PC-3 (cell line): ENCODE results near the gene BACH2. TPM values are rescaled to one million over a fixed set of nuclear protein-coding genes. Genes with fewer than 3 reads are reported as not detected.

ENCODE experiments used
- ATAC-seq: fragments of 200-7000 bp; cut with Tn5 transposase; 2 replicates; pipeline ENCODE4 v1.9.1; 2020; ENCODE audit warnings: mild to moderate bottlenecking, moderate library complexity
- BruUV-seq: library from RNA; stranded (reverse); fragments of 400-500 nt; replicated peaks from 2 replicates; lab custom pipeline; 2021; lab: Mats Ljungman, UMichigan
- CTCF ChIA-PET: fragments of 300-600 bp; sonication (Branson Sonifier 250); formaldehyde crosslinking; loops from one replicate; lab custom pipeline; 2022; ENCODE audit warnings: antibody characterized with exemption; lab: Charles Lee
- POLR2A ChIA-PET: fragments of 300-600 bp; sonication (Branson Sonifier 250); formaldehyde crosslinking; loops from one replicate; lab custom pipeline; 2022; ENCODE audit warnings: antibody characterized with exemption; ENCODE audit not compliant: unreplicated experiment; lab: Charles Lee
- DNase-seq: peaks from one replicate; pipeline ENCODE4 v3.0.0-alpha.2; 2015
- H2AFZ ChIP-seq: fragments of 300-600 bp; sonication (generic); 2 replicates; pipeline ENCODE4 v1.6.0; 2016; ENCODE audit warnings: antibody characterized with exemption, low read length
- H3F3A ChIP-seq: fragments of 300-600 bp; sonication (generic); one replicate; pipeline ENCODE4 v1.6.0; 2017; ENCODE audit warnings: antibody characterized with exemption, low read length, control low read depth, mild to moderate bottlenecking; ENCODE audit not compliant: unreplicated experiment
- H3K27ac ChIP-seq: fragments of 300-600 bp; sonication (generic); 2 replicates; pipeline ENCODE4 v1.5.1; 2016; ENCODE audit warnings: mild to moderate bottlenecking, low read length
- H3K27me3 ChIP-seq: fragments of 300-600 bp; sonication (generic); 2 replicates; pipeline ENCODE4 v1.6.1; 2016; ENCODE audit warnings: low read length, mixed read lengths
- H3K36me3 ChIP-seq: fragments of 300-600 bp; sonication (generic); 2 replicates; pipeline ENCODE4 v1.6.1; 2016; ENCODE audit warnings: low read depth, mixed run types, low read length, mixed read lengths
- H3K4me1 ChIP-seq: fragments of 300-600 bp; sonication (generic); 2 replicates; pipeline ENCODE4 v1.5.1; 2016; ENCODE audit warnings: low read length; ENCODE audit not compliant: insufficient read depth
- H3K4me2 ChIP-seq: fragments of 300-600 bp; sonication (generic); 2 replicates; pipeline ENCODE4 v1.6.0; 2016; ENCODE audit warnings: low read length
- H3K4me3 ChIP-seq: fragments of 300-600 bp; sonication (generic); 2 replicates; pipeline ENCODE4 v1.5.1; 2016; ENCODE audit warnings: mild to moderate bottlenecking, low read length, mixed read lengths
- H3K79me2 ChIP-seq: fragments of 300-600 bp; sonication (generic); 2 replicates; pipeline ENCODE4 v1.6.1; 2017; ENCODE audit warnings: low read length, mixed read lengths
- H3K9ac ChIP-seq: fragments of 300-600 bp; sonication (generic); 2 replicates; pipeline ENCODE4 v1.6.0; 2016; ENCODE audit warnings: mild to moderate bottlenecking, low read length
- H3K9me2 ChIP-seq: fragments of 300-600 bp; sonication (generic); replicated peaks from 2 replicates; pipeline ENCODE4 v1.6.1; 2016; ENCODE audit warnings: mixed run types, low read length, mixed read lengths
- H3K9me3 ChIP-seq: fragments of 300-600 bp; sonication (generic); 2 replicates; pipeline ENCODE4 v1.6.1; 2016; ENCODE audit warnings: low read length, mixed read lengths
- H4K20me1 ChIP-seq: fragments of 300-600 bp; sonication (generic); 2 replicates; pipeline ENCODE4 v1.6.1; 2016; ENCODE audit warnings: low read length, mixed read lengths
- EZH2 ChIP-seq: fragments of 300-600 bp; sonication (generic); IDR thresholded peaks from one replicate; pipeline ENCODE4 v1.6.1; 2017; ENCODE audit warnings: antibody characterized with exemption, mild to moderate bottlenecking, low read length; ENCODE audit not compliant: unreplicated experiment
- EZH2phosphoT487 ChIP-seq: fragments of 300-600 bp; sonication (generic); IDR thresholded peaks from 2 replicates; pipeline ENCODE4 v1.6.1; 2018; ENCODE audit warnings: mild to moderate bottlenecking, antibody characterized with exemption, low read length, borderline replicate concordance
- intact Hi-C: fragments of 100-400 bp; cut with micrococcal nuclease; formaldehyde crosslinking; loops from 2 replicates; pipeline ENCODE4 v1.9.0; 2023
- total RNA-seq: library from RNA; depleted of rRNA; stranded (reverse); fragments of >200 nt; gene quantifications from 2 replicates; pipeline ENCODE4 v1.2.3, GENCODE V29; 2014
- TF ChIP-seq, protein P1 (sequence below): fragments of 300-600 bp; sonication (generic); conservative IDR thresholded peaks from 2 replicates; pipeline ENCODE4 v1.5.1; 2017; ENCODE audit warnings: antibody characterized with exemption, low read depth, mild to moderate bottlenecking, low read length

Gene BACH2
- total RNA-seq, 1 experiment from 2014 or later, result 7.0 TPM

DNA sequence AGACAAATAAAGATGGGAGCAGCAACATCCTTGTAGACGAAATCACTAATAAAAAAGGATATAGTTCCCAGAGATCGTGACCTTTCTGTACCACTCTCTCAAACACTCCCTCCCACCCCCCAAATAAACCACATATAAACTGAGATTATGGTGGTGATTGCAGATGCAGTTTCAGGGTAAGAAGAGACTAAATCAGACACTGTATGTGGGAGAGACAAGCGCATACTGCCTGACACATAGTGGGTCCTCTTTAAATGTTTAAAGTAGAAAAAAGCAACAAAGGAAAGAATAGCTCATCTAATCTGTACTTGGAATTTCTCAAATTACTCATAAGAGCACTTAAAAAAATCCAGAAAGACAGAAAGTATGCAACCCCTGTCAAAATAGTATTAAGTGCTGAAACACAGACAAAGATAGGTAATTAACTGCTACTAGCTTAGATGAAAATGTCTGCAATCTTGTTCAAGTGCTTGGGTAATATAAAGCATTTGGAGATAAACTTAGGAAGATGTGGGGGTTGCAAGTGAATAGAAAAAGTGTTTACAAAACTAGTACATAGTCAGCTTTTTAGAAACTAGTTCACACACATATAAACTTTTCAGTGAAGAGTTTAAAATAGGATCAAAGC lies 151.6 kb downstream of the BACH2 start:
- Histone ChIP-seq H3K4me3 (no peak overlapping the region; the same call in 1 of the 2 replicates), H3F3A (no peaks in the 10 kb centered on the region), H3K9me2 (no peaks in the 10 kb centered on the region), H3K79me2 (no peaks in the 10 kb centered on the region), H2AFZ (no peak overlapping the region), H3K4me1 (peaks cover 18% of the 10 kb centered on the region), H3K9me3 (no peaks in the 10 kb centered on the region), H3K9ac (no peak overlapping the region), H3K27me3 (no peaks in the 10 kb centered on the region), H3K4me2 (peak overlapping the region; percentile 54), H4K20me1 (no peaks in the 10 kb centered on the region), H3K36me3 (no peaks in the 10 kb centered on the region), H3K27ac (peak overlapping the region; percentile 85)
- BruUV-seq, result no TSS peak
- ChIA-PET CTCF (no interaction called here), POLR2A (no interaction called here)
- ATAC-seq, result no peak
- intact Hi-C loops, result no loop called here
- no peak for DNase-seq
- TF ChIP-seq EZH2phosphoT487 (no peak), EZH2 (no peak)
- TF ChIP-seq, protein P1, sequence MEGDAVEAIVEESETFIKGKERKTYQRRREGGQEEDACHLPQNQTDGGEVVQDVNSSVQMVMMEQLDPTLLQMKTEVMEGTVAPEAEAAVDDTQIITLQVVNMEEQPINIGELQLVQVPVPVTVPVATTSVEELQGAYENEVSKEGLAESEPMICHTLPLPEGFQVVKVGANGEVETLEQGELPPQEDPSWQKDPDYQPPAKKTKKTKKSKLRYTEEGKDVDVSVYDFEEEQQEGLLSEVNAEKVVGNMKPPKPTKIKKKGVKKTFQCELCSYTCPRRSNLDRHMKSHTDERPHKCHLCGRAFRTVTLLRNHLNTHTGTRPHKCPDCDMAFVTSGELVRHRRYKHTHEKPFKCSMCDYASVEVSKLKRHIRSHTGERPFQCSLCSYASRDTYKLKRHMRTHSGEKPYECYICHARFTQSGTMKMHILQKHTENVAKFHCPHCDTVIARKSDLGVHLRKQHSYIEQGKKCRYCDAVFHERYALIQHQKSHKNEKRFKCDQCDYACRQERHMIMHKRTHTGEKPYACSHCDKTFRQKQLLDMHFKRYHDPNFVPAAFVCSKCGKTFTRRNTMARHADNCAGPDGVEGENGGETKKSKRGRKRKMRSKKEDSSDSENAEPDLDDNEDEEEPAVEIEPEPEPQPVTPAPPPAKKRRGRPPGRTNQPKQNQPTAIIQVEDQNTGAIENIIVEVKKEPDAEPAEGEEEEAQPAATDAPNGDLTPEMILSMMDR, result no peak

DNA sequence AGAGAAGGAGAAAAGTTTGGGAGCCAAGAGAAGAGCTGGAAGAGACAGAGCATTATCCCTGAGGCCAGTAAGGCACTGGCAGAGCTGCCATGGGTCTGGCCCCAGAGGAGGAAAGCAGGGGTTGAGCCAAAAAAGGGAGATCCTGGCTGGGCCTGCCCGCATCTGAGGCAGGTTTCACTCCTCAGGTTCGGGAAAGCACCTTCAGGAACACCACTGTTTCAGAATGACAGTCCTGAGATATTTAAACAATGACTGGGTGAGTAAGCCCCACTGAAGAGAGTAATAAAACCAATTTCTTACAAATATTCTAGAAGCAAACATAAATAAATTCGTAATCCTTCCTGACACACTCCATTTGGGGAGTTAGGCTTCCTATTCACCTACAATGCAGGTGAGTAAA lies 152.2 kb downstream of the BACH2 start:
- Histone ChIP-seq H3K79me2 (no peaks in the 10 kb centered on the region), H2AFZ (0 out of 2 replicates have a peak overlapping the region, but pooled peaks have one; percentile 12), H3K27ac (peak overlapping the region; percentile 85), H3K36me3 (no peaks in the 10 kb centered on the region), H3K4me1 (peaks cover 18% of the 10 kb centered on the region), H3K27me3 (no peaks in the 10 kb centered on the region), H3K4me2 (peak overlapping the region; percentile 54), H3K4me3 (no peak overlapping the region), H3K9ac (peak overlapping the region; percentile 44), H3K9me3 (no peaks in the 10 kb centered on the region), H3K9me2 (no peaks in the 10 kb centered on the region), H4K20me1 (no peaks in the 10 kb centered on the region), H3F3A (no peaks in the 10 kb centered on the region)
- no TSS peak for BruUV-seq
- ChIA-PET CTCF (no interaction called here), POLR2A (no interaction called here)
- intact Hi-C loops, result no loop called here
- DNase-seq, result peak; percentile 64
- ATAC-seq, result peak; percentile 99
- TF ChIP-seq, protein P1, result no peak
- no peak for TF ChIP-seq EZH2phosphoT487

DNA sequence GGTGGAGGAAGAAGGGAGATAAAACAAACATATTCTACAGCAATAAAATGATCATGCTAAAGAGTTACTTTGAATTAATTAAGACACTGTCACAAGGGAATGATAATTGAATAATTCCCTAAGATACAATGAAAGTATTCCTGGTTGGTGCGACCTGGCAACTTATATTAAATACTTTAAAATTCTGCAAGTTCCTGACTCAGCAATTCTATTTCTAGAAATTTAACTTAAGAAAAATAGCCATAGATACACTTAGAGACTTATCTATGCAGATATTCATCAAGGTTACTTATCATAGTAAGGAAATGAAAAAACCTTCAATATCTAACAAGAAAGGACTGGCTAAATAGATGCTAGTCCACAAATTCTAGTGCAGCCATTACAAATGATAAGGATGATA lies 156.0 kb downstream of the BACH2 start:
- Histone ChIP-seq H3K27ac (no peak overlapping the region), H3F3A (no peaks in the 10 kb centered on the region), H3K9me2 (no peaks in the 10 kb centered on the region), H3K9me3 (no peaks in the 10 kb centered on the region), H3K9ac (no peak overlapping the region), H4K20me1 (no peaks in the 10 kb centered on the region), H2AFZ (no peak overlapping the region), H3K79me2 (no peaks in the 10 kb centered on the region), H3K4me1 (peaks cover 18% of the 10 kb centered on the region), H3K4me2 (no peak overlapping the region), H3K36me3 (no peaks in the 10 kb centered on the region), H3K27me3 (no peaks in the 10 kb centered on the region), H3K4me3 (no peak overlapping the region)
- TF ChIP-seq, protein P1, result no peak
- TF ChIP-seq EZH2phosphoT487 (no peak), EZH2 (no peak)
- ChIA-PET CTCF (no interaction called here), POLR2A (no interaction called here)
- intact Hi-C loops, result no loop called here
- BruUV-seq, result no TSS peak
- no peak for DNase-seq
- no peak for ATAC-seq
